ENCODE results near the gene PSMB7. TPM values are rescaled to one million over a fixed set of nuclear protein-coding genes. Genes with fewer than 3 reads are reported as not detected.

The PSMB7 gene
- total and polyA plus RNA-seq, 2 of the 13 experiments (the other 11 are each of a cell fraction or from before 2014, with no cell fraction given): 259 to 291 TPM

DNA sequence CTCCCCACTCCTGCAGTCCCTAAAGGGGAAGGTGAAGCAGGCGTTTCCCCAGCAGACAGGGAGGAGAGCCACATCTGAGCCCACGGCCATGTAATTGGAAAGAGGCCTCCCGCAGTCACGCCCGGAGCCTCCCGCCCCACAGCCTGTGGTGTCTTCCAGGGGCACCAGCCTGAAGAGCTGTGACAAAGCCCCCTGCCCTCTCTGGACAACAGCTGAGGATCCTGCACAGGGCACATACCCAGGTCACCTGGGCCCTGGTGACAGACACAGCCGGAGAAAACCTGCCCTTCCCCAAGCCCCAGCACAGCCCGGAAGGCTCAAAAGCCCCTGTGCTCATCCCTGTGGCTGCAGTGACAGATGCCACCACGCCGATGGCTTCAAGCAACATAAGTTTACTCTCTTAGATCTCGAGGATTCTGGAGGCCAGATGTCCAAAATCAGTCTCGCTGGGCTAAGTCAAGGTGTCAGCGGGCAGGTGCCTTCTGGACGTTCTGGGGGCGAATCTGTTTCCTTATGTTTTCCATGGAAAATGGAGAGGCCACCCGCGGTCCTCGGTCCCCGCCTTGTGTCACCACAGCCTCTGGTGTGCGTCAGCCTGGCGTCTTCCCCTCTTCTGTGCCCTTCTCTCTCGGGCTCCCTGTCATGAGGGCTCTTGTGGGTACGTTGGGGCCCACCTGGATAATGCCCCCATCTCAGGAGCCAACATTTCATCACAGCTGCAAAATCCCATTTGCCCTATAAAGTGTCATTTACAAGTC, 71.5 kb downstream of the PSMB7 start:
- Histone ChIP-seq H3K79me2 (ENCODE audit: insufficient read depth, low read length) (no peaks in the 10 kb centered on the region), H3K4me1 (ENCODE audit: insufficient read depth, low read length) (no peaks in the 10 kb centered on the region), H3K9ac (ENCODE audit: insufficient read depth, low read depth, low read length) (no peak overlapping the region), H3K27ac (ENCODE audit: extremely low read length, insufficient read depth, low read length) (no peak overlapping the region), H3K9me3 (ENCODE audit: low read length) (no peaks in the 10 kb centered on the region), H4K20me1 (ENCODE audit: insufficient read depth, low read length) (no peaks in the 10 kb centered on the region), H3K36me3 (replicated peaks in 1 of 2; ENCODE audit: control insufficient read depth in 1 of 2, insufficient read depth in 2 of 2, low read length in 2 of 2) (peaks cover 32 to 76% of the 10 kb centered on the region in 2 experiments; a peak in 4 of 5 replicates), H3K4me2 (ENCODE audit: low read depth, low read length) (no peak overlapping the region), H3K4me3 (replicated peaks in 1 of 3; ENCODE audit: insufficient read depth in 1 of 3, low read depth in 2 of 3, low read length in 3 of 3) (no peak overlapping the region), H2AFZ (ENCODE audit: low read length) (no peak overlapping the region), H3K27me3 (ENCODE audit: control insufficient read depth in 1 of 2, insufficient read depth in 2 of 2, low read length in 2 of 2) (no peaks in the 10 kb centered on the region)
- POLR2A ChIA-PET: no interaction called here
- intact Hi-C loops (cut with micrococcal nuclease; ENCODE audit: unreplicated experiment): no loop called here
- no TSS peak for BruUV-seq (replicated peaks)
- no peak for FAIRE-seq
- CTCF ChIA-PET (ENCODE audit: low intra/inter-chr PET ratio, low total read pairs): no interaction called here
- in situ Hi-C loops (cut with HindIII; ENCODE audit: extremely low pct_ligation_motif_present, low pct_unique_long_range_greater_than_20kb): no loop called here
- DNase-seq (ENCODE audit: low spot score): no peak
- no peak for ATAC-seq
- TF ChIP-seq, protein P1, sequence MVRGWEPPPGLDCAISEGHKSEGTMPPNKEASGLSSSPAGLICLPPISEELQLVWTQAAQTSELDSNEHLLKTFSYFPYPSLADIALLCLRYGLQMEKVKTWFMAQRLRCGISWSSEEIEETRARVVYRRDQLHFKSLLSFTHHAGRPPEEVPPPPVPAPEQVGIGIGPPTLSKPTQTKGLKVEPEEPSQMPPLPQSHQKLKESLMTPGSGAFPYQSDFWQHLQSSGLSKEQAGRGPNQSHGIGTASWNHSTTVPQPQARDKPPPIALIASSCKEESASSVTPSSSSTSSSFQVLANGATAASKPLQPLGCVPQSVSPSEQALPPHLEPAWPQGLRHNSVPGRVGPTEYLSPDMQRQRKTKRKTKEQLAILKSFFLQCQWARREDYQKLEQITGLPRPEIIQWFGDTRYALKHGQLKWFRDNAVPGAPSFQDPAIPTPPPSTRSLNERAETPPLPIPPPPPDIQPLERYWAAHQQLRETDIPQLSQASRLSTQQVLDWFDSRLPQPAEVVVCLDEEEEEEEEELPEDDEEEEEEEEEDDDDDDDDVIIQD (CRISPR knock-in tag; IDR thresholded peaks at IDR 0.05; ENCODE audit: low read depth): no peak
- no peak for TF ChIP-seq ISX (CRISPR knock-in tag; conservative IDR thresholded peaks at IDR 0.05)
- peak; percentile 53 for TF ChIP-seq RBM22 (optimal IDR thresholded peaks at IDR 0.05; ENCODE audit: low read length)
- WGBS (ENCODE audit: low lambda C conversion rate): 92% methylated on average over 17 of the region's 23 CpGs

- Histone ChIP-seq H2AFZ (ENCODE audit: low read length) (no peak overlapping the region), H3K9me3 (ENCODE audit: low read length) (no peaks in the 10 kb centered on the region), H3K9ac (ENCODE audit: insufficient read depth, low read depth, low read length) (no peak overlapping the region), H3K4me3 (replicated peaks in 1 of 3; ENCODE audit: insufficient read depth in 1 of 3, low read depth in 2 of 3, low read length in 3 of 3) (no peak overlapping the region), H3K4me2 (ENCODE audit: low read depth, low read length) (no peak overlapping the region), H3K27me3 (ENCODE audit: control insufficient read depth in 1 of 2, insufficient read depth in 2 of 2, low read length in 2 of 2) (no peaks in the 10 kb centered on the region), H3K79me2 (ENCODE audit: insufficient read depth, low read length) (no peaks in the 10 kb centered on the region), H3K36me3 (replicated peaks in 1 of 2; ENCODE audit: control insufficient read depth in 1 of 2, insufficient read depth in 2 of 2, low read length in 2 of 2) (peaks cover 28 to 76% of the 10 kb centered on the region in 2 experiments), H4K20me1 (ENCODE audit: insufficient read depth, low read length) (no peaks in the 10 kb centered on the region), H3K4me1 (ENCODE audit: insufficient read depth, low read length) (no peaks in the 10 kb centered on the region), H3K27ac (ENCODE audit: extremely low read length, insufficient read depth, low read length) (no peak overlapping the region)
- ChIA-PET POLR2A (no interaction called here), CTCF (ENCODE audit: low intra/inter-chr PET ratio, low total read pairs) (no interaction called here)
- FAIRE-seq: no peak
- BruUV-seq (replicated peaks): no TSS peak
- no peak for ATAC-seq
- peak; percentile 75 for TF ChIP-seq AGO2 (optimal IDR thresholded peaks at IDR 0.05; ENCODE audit: low read depth, low read length)
- peak in 1 of 2 experiments; percentile 28; a peak in 1 of 4 replicates for TF ChIP-seq POLR2A (IDR thresholded peaks at IDR 0.05; ENCODE audit: insufficient read depth in 1 of 2, low read depth in 2 of 2, low read length in 2 of 2)
- no peak for TF ChIP-seq ZNF138 (CRISPR knock-in tag; IDR thresholded peaks at IDR 0.05; ENCODE audit: low read depth)
- TF ChIP-seq RBM22 (optimal IDR thresholded peaks at IDR 0.05; ENCODE audit: low read length): peak; percentile 7
- DNase-seq (ENCODE audit: low spot score): no peak
- intact Hi-C loops (cut with micrococcal nuclease; ENCODE audit: unreplicated experiment) (no loop called here), in situ Hi-C loops (cut with HindIII; ENCODE audit: extremely low pct_ligation_motif_present, low pct_unique_long_range_greater_than_20kb) (no loop called here)
- 95% methylated on average over 22 of the region's 26 CpGs for WGBS (ENCODE audit: low lambda C conversion rate)
Measured at GRCh38 chr9:124342776-124343485, 72.3 kb downstream of the PSMB7 start.
